NCI-H2196 (cell line): ENCODE measurements around the gene ANKS1B.
"Not testable (repeated sequence)": the region's sequence is repeated elsewhere in the genome, so short reads cannot be mapped to it uniquely, and the experiment has no call there.

Experiments
- DNase-seq: peaks from one replicate; lab custom pipeline; 2025; ENCODE audit not compliant: unreplicated experiment; lab: John Stamatoyannopoulos, UW

Gene ANKS1B

GRCh38 chr12:99875081-99875480 is 109.7 kb downstream of the ANKS1B start:
- DNase-seq = no peak

DNA sequence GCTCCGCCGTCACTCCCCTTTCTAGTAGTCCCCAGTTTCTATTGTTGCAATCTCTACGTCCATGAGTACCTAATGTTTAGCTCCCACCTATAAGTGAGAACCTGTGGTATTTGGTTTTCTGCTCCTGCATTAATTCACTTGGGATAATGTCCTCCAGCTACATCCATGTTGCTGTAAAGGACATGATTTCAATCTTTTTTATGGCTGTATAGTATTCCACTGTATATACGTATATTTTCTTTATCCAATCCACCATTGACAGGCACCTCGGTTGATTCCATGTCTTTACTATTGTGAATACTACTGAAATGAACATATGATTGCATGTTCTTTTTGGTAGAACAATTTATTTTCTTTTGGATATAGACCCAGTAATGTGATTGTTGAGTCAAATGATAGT is 114.7 kb downstream of the ANKS1B start:
- no peak for DNase-seq

DNA sequence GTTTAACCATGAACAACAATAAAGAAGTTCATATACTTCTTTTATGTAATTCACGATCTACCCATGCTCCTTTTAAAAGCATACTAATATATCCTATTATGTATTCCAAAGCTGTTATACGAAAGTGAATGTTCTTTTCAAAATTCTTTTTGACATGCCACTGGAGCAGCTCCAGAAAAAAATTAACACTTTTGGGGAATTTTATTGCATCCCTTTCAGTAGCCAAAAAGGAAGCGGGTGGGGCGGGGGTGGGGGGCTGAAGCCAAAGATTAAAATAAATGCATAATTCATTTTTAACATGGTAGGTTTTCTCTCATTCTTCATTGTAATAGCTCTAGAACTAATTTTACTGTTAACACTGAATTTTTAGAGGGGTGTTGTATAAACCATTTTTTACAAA is 123.0 kb downstream of the ANKS1B start:
- DNase-seq = no peak

- no peak for DNase-seq
Observed at GRCh38 chr12:99859126-99859525, 125.6 kb downstream of the ANKS1B start.

DNA sequence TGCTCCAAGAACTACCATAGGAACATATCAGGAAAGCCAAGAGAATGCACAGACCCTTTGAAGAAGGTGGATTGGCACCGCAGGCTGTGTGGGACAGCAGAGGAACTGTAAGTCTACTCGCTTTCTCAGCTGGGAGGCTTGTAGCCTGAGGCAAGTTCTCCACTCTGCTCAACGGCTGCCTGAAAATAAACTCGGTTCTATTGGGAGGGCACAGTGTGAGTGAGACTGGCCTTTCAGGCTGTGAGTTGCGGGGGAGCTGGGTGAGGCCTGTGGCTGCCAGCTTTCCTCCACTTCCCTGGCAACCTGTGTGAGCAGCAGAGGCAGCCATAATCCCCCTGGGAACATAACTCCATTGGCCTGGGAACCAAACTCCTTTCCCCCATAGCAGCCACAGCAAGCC is 132.1 kb downstream of the ANKS1B start:
- no peak for DNase-seq

- no peak for DNase-seq
Observed at GRCh38 chr12:99847936-99848335, 136.8 kb downstream of the ANKS1B start.

DNA sequence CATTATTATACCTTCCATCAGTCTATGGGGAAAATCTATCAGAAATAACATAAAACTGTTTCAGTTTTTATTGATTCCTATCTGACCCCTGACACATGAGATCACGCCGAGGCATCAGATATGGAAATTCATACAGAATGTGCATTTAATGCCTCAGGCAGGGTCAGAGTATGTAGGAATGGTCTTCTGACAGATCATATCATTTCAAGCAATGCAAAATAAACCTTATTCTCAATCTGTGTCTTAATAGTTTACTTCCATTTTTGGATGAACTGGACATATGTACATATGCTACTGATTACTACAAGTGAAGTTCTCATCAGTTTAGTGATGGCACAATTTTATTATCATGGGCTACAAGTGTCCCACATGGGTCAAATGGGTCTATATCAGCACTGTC is 150.0 kb downstream of the ANKS1B start:
- no peak for DNase-seq

- no peak for DNase-seq
Observed at GRCh38 chr12:99833397-99833796, 151.3 kb downstream of the ANKS1B start.

DNA sequence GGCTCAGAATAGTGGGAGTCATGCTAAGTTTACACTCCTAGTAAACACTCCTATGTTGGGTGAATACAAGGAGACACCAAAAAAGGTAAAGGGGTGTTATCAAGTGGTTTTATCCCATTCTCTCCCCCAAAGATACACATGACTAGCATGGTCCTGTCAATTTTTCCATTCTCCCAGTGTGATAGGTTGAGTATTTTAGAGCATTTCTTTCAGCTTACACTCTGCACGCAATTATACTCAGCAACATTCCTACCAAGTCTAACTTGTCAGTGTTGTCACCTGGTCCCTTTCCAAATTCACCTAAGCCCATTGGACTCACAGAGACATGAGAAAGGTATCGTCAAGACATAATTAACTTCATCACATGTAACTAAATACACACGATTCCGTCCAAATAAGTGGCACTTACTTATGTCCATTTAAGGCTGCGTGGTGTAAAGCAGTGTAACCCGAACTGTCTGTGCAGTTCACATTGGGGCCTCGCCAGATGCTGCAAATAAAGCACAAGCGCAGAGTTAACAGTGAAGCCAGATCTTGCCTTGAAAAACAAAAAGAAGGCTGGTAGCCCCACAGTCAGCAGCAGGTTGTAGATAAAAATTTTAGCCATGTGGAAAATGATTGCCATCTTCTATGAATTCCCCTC is 159.7 kb downstream of the ANKS1B start:
- peak; percentile 86 for DNase-seq

- DNase-seq = no peak
Observed at GRCh38 chr12:99822273-99822672, 162.5 kb downstream of the ANKS1B start.

DNA sequence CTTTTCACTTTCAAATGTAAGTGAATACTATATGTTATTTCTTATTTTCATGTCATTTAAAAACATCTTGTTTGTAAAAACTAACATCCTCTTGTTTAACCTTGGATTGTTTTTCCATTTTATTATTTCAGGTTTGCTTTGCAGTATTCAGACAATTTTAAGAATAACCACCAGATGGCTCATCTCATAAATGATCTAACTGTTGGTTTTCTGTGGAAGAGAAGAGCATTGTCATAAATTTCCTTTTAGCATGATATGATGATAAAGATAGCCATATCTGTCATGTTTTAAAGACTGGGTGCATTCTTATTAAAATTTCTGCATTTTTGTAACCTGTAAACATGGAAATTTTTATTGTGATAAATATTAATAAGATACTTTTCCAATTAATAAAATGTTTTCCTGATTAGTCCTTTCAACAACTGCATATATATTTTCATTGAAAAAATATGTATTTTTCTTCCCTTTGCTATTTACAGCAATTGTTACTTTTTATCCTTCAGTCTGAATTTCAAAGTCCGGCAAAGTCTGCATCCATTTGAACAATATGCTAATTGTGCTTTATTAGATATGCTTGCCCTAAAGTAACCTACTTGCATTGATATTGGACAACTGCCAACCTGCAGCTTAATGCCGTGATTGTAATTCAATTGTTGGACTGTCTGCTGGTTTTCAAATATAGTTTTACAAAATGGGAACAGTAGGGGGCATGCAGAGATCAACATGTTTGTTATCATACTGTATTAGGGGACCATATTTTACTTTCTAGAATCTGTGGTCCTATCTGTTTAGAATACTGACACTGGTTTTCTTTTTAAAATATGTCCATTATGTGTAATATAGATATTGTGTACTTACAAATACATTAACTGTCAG is 173.8 kb downstream of the ANKS1B start:
- peak; percentile 82 for DNase-seq

GRCh38 chr12:99809909-99810308 is 174.8 kb downstream of the ANKS1B start:
- DNase-seq = no peak

GRCh38 chr12:99806304-99806703 is 178.4 kb downstream of the ANKS1B start:
- DNase-seq = no peak

- no peak for DNase-seq
Observed at GRCh38 chr12:99804715-99805114, 180.0 kb downstream of the ANKS1B start.

DNA sequence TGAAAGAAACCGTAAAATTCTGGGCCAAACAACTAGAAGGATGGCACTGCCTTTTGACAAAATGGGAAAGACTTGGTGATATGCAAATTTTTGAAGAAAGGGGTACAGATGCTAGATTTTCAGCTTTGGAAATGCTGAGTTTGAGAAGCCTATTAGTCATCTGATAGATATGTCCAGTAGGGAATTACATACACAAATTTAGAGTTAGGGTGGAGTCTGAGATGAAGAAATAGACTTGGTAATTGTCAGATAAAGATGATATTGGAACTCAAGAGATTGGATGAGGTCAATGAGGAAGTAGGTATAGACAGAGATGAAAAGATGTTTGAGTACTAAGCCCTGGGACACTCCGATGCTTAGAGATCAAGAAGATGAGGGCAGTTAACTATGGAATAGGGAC is 184.1 kb downstream of the ANKS1B start:
- no peak for DNase-seq

- not testable (repeated sequence) for DNase-seq
Observed at GRCh38 chr12:99797931-99798330, 186.8 kb downstream of the ANKS1B start.

DNA sequence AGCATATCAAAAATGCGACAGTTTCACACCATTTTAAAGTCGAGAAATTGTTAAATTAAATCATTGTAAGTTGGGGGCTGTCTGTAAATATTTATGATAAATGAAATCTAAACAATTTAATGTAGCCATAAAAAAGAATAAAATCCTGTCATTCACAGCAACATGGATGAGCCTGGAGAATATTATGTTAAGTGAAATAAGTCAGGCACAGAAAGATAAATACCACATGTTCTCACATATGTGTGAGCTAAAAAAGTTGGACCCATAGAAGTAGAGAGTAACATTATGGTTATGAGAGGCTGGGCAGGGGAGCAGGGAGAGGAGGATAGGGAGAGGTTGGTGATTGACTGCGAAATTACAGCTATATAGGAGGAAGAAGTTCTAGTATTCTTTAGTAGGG is 201.3 kb downstream of the ANKS1B start:
- no peak for DNase-seq

DNA sequence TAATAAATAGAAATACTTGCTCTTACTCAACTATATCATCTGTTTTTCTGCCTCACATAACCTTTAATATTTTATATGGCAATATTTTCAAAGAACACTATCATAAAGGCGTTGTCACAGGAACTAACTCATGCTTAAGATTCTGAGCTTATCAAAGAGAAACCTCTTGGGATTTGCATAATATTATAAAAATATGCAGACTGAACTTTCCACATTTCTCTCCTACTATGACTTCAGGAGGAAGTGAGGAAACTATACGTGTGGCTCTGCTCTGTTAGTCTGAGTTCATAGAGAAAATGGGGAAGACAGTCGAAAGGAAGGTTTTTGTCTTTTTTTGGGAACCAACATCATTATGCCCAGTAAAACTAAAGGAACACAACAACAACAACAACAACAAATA is 212.5 kb downstream of the ANKS1B start:
- DNase-seq = no peak

GRCh38 chr12:99771659-99772058 is 213.1 kb downstream of the ANKS1B start:
- DNase-seq = no peak

GRCh38 chr12:99769396-99769980 is 215.2 kb downstream of the ANKS1B start:
- DNase-seq = no peak

- no peak for DNase-seq
Observed at GRCh38 chr12:99768758-99769157, 216.0 kb downstream of the ANKS1B start.

DNA sequence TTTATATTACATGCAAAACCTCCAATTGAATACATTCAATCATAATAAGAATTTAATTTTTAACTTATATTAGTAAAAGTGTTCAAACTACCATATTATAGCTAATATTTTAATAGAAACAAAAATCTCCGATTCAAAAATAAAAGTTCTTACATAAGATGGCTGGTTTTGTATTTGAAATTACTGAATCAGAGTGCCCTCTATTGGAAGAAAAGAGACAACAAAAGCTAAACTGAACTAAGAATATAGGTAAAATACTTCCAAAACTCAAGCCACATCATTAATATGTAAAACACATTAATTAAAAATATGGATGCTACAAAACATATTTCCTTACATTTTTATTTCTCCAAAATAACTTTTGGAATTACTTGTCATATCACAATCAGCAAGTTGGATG is 216.9 kb downstream of the ANKS1B start:
- DNase-seq = peak; percentile 47
